Stimulated activated CD8-positive, alpha-beta memory T cell treated with anti-CD3 and anti-CD28 coated beads, Interleukin-2, amount 100 ng/mL, for 48 hours (primary cell): ENCODE data around the gene HSD17B13.
"Not testable (repeated sequence)": the region's sequence is repeated elsewhere in the genome, so short reads cannot be mapped to it uniquely, and the experiment has no call there.

Experiments
- DNase-seq, 2 donors: peaks; one replicate each; pipeline ENCODE4 v3.0.0-alpha.2; 2020; ENCODE audit warnings: low read depth in 2 of 2

Gene HSD17B13

GRCh38 chr4:87316961-87317360, 5.7 kb downstream of the HSD17B13 start:
- no peak for DNase-seq

DNA sequence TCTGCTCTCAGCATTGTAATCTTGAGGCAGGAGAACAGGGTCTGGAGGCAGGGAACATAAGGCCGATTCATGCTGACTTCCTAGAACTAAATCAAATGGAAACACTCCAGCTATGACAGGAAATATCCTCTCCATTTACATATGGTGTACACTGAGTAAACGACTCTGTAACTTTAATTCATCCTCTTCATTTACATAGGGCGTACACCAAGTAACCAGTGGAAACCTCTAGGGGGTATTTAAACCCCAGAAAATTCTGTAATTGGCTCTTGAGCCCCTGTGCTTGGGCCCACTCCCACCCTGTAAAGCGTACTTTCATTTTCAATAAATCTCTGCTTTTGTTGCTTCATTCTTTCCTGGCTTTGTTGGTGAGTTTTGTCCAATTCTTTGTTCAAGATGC, 7.7 kb downstream of the HSD17B13 start:
- not testable (repeated sequence) for DNase-seq

GRCh38 chr4:87313756-87314155, 8.9 kb downstream of the HSD17B13 start:
- no peak for DNase-seq

DNA sequence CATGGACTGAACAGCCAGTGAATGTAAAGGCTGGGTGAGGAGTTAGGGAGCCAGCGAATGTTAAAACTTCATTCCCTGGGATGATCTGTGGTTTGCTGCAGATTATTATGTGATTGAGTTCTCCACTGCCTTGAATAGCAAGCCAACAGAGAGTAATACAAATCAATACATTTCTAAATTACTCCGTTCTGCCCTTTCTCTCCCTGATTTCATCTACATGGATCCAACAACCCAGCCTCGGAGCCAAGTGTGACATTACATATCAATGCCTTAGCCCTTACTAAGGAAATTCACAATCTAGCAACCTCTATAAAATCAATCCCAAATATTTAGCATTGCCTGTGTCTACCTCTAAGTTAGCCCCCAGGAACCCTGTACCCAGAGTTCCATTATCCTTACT, 11.0 kb downstream of the HSD17B13 start:
- no peak for DNase-seq

GRCh38 chr4:87310691-87311335, 11.9 kb downstream of the HSD17B13 start:
- no peak for DNase-seq

GRCh38 chr4:87309625-87310024, 13.1 kb downstream of the HSD17B13 start:
- no peak for DNase-seq

DNA sequence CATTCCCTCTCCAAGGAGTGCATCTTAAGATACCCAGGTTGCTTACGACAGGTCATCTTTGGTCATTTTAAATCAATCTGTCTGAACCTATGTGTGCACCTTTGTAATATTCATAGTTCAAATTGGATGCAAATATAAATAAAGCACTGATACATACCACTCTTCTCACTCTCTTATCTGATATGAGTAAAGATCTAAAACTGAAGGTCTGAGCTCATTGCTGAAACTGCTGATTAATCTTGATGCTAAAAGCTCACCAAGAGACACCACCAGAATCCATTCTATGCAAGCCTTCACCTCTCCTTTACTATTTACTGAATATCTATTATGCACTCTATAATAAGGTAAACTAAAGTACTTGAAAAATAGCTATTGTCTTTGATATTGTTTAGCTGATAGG, 16.6 kb downstream of the HSD17B13 start:
- DNase-seq: no peak

DNA sequence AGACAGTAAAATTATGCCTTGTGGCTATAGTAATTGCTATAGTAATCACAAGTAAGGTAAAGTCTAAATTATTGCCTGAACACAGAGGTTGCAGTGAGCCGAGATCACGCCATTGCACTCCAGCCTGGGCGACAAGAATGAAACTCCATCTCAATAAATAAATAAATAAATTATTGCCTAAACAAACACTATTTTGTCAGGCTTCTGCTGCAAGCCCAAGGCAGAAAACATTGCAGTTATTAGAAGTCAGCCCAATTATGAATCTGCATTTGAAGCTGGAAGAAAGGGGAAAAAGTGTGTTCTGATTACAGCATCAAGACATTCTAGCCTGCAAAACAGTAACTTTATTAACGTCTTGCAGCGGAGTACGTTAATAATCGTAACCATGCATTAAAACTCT, 17.1 kb downstream of the HSD17B13 start:
- DNase-seq: no peak

- DNase-seq: no peak
These were observed 17.8 kb downstream of the HSD17B13 start for GRCh38 chr4:87304745-87305432.

DNA sequence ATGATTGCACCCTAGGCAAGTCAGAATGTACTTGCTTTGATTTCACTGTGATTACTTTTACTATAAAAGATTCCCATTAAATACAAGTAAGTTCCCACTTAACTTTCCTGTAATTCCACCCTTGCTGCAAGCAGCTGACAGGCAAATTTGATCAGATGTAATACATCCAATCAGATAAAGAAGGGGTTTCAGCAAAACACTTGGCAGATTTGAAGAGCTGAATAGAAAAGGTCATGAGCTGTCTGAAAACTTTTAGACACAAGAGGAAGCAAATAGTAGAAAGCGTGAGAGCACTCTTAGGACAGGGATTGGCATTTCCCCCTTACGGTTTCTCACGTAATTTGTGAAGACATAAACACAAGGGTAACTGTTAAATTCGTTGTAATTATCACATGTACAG, 22.8 kb downstream of the HSD17B13 start:
- no peak for DNase-seq

- DNase-seq: no peak
These were observed 24.3 kb downstream of the HSD17B13 start for GRCh38 chr4:87298362-87298761.

GRCh38 chr4:87294911-87295310, 27.8 kb downstream of the HSD17B13 start:
- DNase-seq: not testable (repeated sequence)

GRCh38 chr4:87293889-87294288, 28.8 kb downstream of the HSD17B13 start:
- not testable (repeated sequence) for DNase-seq

DNA sequence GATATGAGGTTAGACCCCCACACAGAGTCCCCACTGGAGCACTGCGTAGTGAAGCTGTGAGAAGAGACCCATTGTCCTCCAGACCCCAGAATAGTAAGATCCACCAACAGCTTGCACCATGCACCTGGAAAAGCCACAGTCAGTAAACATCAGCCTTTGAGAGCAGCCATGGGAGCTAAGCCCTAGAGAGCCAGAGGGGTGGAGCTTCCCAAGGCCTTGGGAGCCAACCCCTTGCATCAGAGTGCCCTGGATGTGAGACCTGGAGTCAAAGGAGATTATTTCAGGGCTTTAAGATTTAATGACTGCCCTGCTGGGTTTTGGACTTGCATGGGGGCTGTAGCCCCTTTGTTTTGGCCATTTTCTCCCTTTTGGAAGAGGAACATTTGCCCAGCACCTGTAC, 35.7 kb downstream of the HSD17B13 start:
- DNase-seq: no peak

DNA sequence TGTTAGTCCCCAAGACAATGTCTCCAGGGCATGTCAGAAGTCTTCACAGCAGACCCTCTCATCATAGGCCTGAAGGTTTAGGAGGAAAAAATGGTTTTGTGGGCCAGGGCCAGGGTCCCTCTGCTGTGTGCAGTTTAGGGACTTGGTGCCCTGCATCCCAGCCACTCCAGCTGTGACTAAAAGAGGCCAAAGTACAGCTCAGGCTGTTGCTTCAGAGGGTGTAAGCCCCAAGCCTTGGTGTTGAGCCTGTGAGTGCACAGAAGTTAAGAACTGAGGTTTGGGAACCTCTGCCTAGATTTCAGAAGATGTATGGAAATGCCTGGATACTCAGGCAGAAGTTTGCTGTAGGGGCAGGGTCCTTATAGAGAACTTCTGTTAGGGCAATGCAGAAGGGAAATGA, 38.4 kb downstream of the HSD17B13 start:
- not testable (repeated sequence) for DNase-seq

DNA sequence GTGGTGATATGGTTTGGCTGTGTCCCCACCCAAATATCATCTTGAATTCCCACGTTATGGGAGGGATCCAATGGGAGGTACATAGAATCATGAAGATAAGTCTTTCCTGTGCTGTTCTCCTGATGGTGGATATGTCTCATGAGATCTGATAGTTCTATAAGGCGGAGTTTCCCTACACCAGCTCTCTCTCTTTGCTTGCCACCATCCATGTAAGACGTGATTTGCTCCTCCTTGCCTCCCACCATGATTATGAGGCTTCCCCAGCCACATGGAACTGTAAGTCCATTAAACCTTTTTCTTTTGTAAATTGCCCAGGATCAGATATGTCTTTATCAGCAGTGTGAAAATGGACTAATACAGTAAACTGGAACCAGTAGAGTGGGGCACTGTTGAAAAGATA, 39.5 kb downstream of the HSD17B13 start:
- DNase-seq: no peak

- DNase-seq: no peak
These were observed 41.1 kb downstream of the HSD17B13 start for GRCh38 chr4:87281603-87282002.

GRCh38 chr4:87278335-87278794, 44.3 kb downstream of the HSD17B13 start:
- no peak for DNase-seq

GRCh38 chr4:87275311-87275710, 47.4 kb downstream of the HSD17B13 start:
- no peak for DNase-seq

DNA sequence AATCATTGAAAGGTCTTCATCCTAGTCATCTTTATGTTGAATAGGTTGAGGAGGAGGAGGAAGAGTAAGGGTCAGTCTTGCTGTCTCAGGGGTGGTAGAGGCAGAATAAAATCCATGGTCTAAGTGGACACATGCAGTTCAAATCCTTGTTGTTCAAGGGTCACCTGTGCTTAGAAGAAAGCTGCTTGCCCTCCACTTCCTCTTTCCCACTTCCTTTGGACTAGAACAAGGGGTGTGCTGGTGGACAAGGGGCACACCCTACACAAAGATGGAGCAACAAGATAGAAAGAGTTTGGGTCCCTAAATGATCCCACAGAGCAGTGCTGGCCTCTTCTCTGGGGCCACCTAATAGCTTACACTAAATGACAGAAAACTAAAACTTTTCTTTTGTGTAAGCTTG, 47.9 kb downstream of the HSD17B13 start:
- no peak for DNase-seq

- DNase-seq: no peak
These were observed 48.4 kb downstream of the HSD17B13 start for GRCh38 chr4:87274327-87274726.

DNA sequence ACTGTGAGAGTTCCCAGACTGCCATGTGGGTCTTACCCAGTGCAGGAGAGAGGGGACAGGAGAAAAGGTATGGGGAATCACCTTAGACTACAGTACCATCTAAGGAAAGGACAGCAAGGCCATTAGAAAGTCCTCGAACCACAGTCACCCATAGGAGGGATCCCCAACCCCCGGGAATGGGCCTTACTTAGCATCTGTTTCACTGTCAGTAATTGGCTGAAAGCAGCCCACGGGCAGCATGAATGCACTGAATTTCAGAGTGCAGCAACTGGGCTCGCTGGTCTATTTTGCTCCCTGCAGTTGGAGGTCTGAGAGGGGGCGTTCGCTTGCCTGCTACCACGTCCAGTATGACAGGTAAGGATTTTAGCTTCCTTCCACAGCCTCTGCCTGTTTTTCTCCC, 51.9 kb downstream of the HSD17B13 start:
- no peak for DNase-seq

DNA sequence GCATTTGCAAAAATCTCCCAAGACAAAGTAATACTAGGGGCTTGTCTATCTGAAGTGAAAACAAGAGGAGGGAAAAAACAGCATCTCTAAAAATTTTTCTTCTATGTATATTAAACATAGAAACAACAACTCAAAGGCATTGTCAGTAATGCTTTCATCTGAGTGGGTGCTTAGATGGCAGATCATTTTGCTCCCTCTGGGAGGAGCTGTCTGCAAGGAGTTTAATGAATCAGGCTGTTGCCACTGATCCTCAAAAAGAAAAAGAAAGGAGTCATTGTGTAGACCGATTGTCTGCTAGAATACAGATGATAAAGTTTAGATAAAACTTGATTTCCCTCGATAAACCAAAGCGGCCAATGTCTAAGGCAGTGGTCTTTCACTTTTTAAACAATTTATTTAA, 52.5 kb downstream of the HSD17B13 start:
- DNase-seq: no peak

DNA sequence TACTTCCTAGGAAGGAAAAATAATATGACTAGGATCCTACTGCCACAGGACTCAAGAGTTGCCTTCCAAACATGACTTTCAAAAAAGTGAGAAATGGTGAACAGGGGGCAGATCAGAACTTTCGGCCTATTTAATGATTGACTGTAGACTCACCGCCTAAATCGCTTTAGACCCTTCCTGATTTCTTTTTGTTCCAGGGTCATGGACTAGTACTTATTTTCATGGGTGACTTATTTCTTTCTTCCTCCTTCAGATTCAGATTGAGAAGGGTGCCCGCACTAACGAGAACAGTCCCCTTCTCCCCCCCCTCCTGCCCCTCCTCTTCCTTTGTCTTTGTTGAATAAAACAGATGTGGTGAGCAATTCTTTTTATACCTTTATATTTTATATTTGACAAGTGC, 54.3 kb downstream of the HSD17B13 start:
- DNase-seq: no peak
